ENCODE data around the gene SUN1. TPM values are rescaled to one million over a fixed set of nuclear protein-coding genes. Genes with fewer than 3 reads are reported as not detected.
A peak's percentile ranks its signal among the peaks of the same experiment; 100 is the strongest.

The SUN1 gene
- total and polyA plus RNA-seq, 9 of the 15 experiments (the other 6 are each of a cell fraction or from before 2014, with no cell fraction given) = 36.8 to 132 (median 62.3) TPM

DNA sequence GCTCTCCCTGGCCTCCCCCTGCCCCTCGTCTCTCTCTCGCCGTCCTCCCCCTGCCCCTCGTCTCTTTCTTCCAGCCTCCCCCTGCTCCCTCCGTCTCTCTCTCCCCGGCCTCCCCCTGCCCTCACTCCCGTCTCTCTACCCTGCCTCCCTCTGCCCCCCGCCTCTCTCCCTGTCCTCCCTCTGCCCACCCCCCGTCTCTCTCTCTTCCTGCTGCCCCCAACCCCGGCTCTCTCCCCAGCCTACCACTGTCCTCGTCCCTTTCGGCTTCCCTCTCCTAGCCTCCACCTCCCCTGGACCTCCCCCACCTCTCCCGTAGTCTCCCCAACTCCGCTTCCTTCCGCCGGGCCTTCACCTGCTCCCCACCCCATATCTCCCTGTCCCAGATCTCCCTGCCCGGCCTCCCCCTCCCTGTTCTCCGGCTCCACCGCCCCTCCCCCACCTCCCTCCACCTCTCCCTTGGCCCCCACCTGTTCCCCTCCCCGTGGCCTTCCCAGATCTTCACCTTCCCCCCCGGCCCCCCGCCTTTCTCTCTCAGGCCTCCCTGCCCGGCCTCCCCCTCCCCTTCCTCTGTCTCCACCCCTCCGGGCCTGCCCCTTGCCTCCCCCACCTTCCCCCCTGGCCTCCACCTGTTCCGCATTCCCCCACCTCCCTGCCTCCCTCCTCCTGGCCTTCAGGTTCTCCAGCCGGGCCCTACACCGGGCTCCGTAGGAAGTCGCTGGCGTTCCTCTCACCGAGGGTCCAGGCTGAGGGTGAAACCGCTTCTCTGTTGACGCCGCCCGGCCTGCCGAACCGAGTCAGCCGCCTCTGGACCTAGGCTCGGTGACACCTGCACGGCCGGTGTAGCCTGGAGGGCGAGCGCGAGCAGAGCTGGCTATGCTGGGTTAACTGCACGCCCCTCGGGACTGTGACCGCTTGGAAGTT, 45.3 kb downstream of the SUN1 start (continued):
- TF ChIP-seq, protein P1, sequence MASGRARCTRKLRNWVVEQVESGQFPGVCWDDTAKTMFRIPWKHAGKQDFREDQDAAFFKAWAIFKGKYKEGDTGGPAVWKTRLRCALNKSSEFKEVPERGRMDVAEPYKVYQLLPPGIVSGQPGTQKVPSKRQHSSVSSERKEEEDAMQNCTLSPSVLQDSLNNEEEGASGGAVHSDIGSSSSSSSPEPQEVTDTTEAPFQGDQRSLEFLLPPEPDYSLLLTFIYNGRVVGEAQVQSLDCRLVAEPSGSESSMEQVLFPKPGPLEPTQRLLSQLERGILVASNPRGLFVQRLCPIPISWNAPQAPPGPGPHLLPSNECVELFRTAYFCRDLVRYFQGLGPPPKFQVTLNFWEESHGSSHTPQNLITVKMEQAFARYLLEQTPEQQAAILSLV (tag; IDR thresholded peaks at IDR 0.05) = no peak
- TF ChIP-seq ETS2 (tag; IDR thresholded peaks at IDR 0.05; ENCODE audit: borderline replicate concordance, poor library complexity, severe bottlenecking) (no peak), MED1 (CRISPR knock-in tag; IDR thresholded peaks at IDR 0.05; ENCODE audit: borderline replicate concordance) (no peak), THRAP3 (IDR thresholded peaks at IDR 0.05; ENCODE audit: borderline replicate concordance) (no peak), ZNF699 (CRISPR knock-in tag; IDR thresholded peaks at IDR 0.05; ENCODE audit: insufficient replicate concordance) (no peak), FOXK1 (CRISPR knock-in tag; IDR thresholded peaks at IDR 0.05; ENCODE audit: borderline replicate concordance) (no peak), EP300 (IDR thresholded peaks at IDR 0.05; ENCODE audit: low read length) (0 out of 2 replicates have a peak, but pooled peaks have one; percentile 14), SAFB (IDR thresholded peaks at IDR 0.05; ENCODE audit: borderline replicate concordance, low read depth, low read length) (no peak), ETV1 (tag; conservative IDR thresholded peaks at IDR 0.05; ENCODE audit: low read depth) (peak; percentile 54), ETV5 (CRISPR knock-in tag; IDR thresholded peaks at IDR 0.05; ENCODE audit: low read depth) (no peak), CBX1 (IDR thresholded peaks at IDR 0.05; ENCODE audit: low read depth) (no peak), ZNF224 (CRISPR knock-in tag; IDR thresholded peaks at IDR 0.05) (no peak)
- TF ChIP-seq, protein P2, sequence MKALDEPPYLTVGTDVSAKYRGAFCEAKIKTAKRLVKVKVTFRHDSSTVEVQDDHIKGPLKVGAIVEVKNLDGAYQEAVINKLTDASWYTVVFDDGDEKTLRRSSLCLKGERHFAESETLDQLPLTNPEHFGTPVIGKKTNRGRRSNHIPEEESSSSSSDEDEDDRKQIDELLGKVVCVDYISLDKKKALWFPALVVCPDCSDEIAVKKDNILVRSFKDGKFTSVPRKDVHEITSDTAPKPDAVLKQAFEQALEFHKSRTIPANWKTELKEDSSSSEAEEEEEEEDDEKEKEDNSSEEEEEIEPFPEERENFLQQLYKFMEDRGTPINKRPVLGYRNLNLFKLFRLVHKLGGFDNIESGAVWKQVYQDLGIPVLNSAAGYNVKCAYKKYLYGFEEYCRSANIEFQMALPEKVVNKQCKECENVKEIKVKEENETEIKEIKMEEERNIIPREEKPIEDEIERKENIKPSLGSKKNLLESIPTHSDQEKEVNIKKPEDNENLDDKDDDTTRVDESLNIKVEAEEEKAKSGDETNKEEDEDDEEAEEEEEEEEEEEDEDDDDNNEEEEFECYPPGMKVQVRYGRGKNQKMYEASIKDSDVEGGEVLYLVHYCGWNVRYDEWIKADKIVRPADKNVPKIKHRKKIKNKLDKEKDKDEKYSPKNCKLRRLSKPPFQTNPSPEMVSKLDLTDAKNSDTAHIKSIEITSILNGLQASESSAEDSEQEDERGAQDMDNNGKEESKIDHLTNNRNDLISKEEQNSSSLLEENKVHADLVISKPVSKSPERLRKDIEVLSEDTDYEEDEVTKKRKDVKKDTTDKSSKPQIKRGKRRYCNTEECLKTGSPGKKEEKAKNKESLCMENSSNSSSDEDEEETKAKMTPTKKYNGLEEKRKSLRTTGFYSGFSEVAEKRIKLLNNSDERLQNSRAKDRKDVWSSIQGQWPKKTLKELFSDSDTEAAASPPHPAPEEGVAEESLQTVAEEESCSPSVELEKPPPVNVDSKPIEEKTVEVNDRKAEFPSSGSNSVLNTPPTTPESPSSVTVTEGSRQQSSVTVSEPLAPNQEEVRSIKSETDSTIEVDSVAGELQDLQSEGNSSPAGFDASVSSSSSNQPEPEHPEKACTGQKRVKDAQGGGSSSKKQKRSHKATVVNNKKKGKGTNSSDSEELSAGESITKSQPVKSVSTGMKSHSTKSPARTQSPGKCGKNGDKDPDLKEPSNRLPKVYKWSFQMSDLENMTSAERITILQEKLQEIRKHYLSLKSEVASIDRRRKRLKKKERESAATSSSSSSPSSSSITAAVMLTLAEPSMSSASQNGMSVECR (CRISPR knock-in tag; IDR thresholded peaks at IDR 0.05) = peak; percentile 58; the same call in 1 of the 2 replicates
- TF ChIP-seq, protein P3, sequence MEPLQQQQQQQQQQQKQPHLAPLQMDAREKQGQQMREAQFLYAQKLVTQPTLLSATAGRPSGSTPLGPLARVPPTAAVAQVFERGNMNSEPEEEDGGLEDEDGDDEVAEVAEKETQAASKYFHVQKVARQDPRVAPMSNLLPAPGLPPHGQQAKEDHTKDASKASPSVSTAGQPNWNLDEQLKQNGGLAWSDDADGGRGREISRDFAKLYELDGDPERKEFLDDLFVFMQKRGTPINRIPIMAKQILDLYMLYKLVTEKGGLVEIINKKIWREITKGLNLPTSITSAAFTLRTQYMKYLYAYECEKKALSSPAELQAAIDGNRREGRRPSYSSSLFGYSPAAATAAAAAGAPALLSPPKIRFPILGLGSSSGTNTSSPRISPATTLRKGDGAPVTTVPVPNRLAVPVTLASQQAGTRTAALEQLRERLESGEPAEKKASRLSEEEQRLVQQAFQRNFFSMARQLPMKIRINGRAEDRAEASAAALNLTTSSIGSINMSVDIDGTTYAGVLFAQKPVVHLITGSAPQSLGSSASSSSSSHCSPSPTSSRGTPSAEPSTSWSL (CRISPR knock-in tag; IDR thresholded peaks at IDR 0.05; ENCODE audit: borderline replicate concordance) = no peak
- TF ChIP-seq, protein P4, sequence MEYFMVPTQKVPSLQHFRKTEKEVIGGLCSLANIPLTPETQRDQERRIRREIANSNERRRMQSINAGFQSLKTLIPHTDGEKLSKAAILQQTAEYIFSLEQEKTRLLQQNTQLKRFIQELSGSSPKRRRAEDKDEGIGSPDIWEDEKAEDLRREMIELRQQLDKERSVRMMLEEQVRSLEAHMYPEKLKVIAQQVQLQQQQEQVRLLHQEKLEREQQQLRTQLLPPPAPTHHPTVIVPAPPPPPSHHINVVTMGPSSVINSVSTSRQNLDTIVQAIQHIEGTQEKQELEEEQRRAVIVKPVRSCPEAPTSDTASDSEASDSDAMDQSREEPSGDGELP (CRISPR knock-in tag; IDR thresholded peaks at IDR 0.05; ENCODE audit: borderline replicate concordance) = peak; percentile 47; the same call in 1 of the 2 replicates
- TF ChIP-seq, protein P5, sequence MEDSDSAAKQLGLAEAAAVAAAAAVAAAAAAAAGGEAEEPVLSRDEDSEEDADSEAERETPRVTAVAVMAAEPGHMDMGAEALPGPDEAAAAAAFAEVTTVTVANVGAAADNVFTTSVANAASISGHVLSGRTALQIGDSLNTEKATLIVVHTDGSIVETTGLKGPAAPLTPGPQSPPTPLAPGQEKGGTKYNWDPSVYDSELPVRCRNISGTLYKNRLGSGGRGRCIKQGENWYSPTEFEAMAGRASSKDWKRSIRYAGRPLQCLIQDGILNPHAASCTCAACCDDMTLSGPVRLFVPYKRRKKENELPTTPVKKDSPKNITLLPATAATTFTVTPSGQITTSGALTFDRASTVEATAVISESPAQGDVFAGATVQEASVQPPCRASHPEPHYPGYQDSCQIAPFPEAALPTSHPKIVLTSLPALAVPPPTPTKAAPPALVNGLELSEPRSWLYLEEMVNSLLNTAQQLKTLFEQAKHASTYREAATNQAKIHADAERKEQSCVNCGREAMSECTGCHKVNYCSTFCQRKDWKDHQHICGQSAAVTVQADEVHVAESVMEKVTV (CRISPR knock-in tag; IDR thresholded peaks at IDR 0.05) = no peak
